Renal cortex interstitium (tissue), 11 donors: ENCODE measurements around the gene MME. TPM values are rescaled to one million over a fixed set of nuclear protein-coding genes. Genes with fewer than 3 reads are reported as not detected.
A peak's percentile ranks its signal among the peaks of the same experiment; 100 is the strongest.
"Not testable (repeated sequence)": the region's sequence is repeated elsewhere in the genome, so short reads cannot be mapped to it uniquely, and the experiment has no call there.

Source experiments
- DNase-seq, 11 donors: peaks; one replicate each; pipeline ENCODE4 v3.0.0-alpha.2; 2013; ENCODE audit warnings: low read depth in 9 of 11, low spot score in 4 of 11; ENCODE audit errors: extremely low read depth in 1 of 11
- polyA plus RNA-seq, 3 donors: library from polyadenylated mRNA; unstranded; fragments of 120-200 nt; gene quantifications; one replicate each; pipeline ENCODE4 v1.2.1, GENCODE V29; 2013; ENCODE audit not compliant: insufficient read length in 3 of 3

MME gene
- polyA plus RNA-seq, 3 donors, result 376 to 427 (median 409) TPM

DNA sequence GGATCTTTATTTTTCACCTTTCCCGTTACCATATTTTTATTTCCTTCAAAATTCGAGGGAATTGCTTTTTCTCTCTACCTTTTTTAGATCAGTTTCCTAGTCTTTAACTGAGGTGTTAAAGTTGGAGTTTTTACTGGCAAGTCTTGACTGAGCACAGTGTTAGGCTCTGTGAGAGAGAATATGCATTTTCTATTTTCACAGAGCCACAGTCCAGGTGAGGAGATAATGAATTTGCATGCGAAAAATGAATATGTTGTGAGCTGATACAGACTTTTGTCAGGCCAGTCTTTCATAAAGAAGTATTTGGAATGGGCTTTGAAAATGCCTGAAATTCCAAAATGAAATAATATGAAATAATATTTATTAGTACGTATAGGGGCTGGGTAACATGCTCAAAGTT, 31.9 kb downstream of the MME start:
- DNase-seq, result no peak

DNA sequence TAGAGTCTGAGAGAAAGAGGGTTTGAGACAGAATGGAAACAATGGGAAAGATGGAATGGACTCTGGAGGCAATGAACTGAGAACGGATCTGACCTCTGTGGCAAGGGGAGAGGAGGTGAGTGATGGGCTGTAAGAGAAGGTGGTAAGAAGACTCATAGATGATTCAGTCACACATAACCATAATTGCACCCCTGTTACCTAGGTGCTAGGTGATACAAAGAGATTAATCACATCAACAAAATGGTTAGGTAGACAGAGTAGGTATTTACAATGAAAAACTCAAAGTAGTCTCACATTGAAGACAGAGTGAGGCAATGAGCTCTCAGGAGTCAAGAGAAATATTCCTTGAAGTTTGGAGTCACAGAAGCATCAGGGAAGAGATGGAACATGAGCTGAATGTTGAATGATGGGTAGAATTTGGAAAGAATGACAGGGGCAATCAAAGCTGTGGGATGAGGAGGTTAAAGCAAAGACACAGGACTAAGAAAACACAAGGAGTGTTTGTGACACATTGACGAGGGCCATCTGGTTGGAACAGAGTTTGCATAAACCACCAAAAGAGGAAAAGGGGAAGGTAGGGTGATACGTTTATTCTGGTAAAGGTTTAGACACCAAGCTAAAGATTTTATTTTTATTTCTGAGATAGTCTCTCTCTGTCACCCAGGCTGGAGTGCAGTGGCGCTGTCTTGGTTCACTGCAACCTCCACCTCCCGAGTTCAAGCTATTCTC, 32.7 kb downstream of the MME start:
- DNase-seq, result no peak

DNA sequence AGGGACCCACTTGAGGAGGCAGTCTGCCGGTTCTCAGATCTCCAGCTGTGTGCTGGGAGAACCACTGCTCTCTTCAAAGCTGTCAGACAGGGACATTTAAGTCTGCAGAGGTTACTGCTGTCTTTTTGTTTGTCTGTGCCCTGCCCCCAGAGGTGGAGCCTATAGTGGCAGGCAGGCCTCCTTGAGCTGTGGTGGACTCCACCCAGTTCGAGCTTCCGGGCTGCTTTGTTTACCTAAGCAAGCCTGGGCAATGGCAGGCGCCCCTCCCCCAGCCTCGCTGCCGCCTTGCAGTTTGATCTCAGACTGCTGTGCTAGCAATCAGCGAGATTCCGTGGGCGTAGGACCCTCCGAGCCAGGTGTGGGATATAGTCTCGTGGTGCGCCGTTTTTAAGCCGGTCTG, 44.6 kb downstream of the MME start:
- DNase-seq, result not testable (repeated sequence)

DNA sequence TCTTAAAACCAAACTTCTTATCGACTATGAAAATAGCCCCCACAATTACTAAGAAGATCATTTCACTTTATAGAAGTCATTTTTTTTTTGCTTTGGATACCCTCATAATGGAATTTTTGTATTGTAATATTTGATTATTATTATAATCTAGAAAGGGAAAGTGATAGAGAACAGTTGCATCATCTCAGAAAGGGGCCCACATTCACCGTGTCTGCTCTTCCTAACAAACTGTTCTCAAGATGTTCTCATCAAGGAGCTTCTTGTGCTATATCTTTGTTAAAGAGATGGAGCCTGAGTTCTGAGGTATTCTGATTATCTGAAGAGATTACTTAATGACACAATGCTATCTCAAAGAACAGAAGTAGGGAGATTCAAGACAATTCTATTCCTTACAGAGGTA, 49.3 kb downstream of the MME start:
- no peak for DNase-seq

DNA sequence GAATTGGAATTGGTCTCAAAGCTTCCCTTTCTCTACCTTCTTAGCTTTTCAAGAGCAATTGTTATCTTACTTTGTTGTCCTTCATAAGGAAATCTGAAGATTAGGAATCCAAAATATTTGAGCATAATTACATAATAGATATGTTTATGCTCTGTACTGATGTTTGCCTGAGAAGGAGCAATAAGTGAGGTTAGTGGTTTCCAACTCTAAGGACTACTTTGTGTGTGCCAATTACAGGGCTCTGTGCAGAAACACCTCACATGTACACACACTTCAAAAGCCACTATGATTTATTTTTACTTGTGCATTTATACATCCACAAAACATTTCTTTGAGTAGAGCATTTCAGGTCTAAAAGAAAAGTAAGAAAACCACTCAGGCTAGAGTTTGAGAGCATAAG, 49.9 kb downstream of the MME start:
- no peak for DNase-seq

DNA sequence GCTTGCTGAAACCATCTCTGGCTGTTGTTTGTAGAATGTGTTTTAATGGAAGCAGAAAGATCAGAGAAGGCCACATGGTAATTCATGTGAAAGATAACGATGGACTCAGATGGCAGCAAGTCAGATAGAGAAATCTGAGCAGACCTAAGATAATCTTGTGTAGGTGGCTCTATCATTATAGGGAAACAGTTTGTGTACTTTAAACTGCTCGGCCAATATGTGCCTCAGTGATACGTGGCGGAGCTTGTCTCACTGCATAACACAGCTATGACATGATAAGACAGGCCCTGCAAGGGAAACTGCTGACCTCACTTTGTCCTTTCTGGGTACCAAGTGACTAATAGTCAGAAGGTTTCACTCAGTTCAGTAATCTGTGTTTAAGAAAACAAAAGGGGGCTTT, 51.0 kb downstream of the MME start:
- no peak for DNase-seq

DNA sequence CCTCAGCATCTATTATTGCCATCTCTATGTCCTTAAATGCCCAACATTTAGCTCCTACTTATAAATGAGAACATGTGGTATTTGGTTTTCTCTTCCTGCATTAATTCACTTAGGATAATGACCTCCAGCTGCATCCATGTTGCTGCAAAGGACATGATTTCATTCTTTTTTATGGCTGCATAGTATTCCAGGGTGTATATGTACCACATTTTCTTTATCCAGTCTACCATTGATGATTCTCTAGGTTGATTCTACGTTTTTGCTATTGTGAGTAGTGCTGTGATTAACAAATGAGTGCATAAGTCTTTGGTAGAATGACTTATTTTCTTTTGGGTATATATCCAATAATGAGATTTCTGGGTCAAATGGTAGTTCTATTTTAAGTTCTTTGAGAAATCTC, 54.2 kb downstream of the MME start:
- not testable (repeated sequence) for DNase-seq

DNA sequence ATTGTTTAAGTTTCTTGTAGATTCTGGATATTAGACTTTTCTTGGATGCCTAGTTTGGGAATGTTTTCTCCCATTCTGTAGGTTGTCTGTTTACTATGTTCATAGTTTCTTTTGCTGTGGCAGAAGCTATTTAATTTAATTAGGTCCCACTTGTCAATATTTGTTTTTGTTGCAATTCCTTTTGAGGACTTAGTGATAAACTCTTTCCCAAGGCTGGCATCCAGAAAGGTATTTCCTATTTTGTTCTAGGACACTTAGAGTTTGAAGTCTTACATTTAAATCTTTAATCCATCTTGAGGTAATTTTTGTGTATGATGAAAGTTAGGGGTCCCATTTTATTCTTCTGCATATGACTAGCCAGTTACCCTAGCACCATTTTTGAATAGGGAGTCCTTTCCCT, 54.9 kb downstream of the MME start:
- DNase-seq, result no peak

DNA sequence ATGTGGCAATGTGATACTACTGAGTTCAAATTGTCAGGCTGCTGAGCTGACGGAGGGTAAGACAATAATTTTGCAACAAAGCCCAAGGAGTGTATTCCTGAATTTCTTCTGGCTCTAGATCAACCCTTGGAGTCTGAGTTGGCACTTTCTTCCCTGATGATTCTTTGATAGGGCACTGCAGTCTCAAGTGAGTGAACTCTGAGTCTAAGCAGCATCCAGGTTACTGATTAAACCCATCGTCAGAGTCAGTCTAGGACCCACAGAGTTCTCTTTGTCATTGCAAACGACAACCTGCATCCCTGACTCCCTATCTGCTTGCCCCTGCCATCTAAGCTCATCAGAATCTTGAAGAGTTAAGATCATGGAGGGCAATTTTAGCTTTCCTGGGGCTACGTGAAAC, 58.6 kb downstream of the MME start:
- peak in 6 of 11 donors; percentile 8 to 59 (median 30) for DNase-seq

DNA sequence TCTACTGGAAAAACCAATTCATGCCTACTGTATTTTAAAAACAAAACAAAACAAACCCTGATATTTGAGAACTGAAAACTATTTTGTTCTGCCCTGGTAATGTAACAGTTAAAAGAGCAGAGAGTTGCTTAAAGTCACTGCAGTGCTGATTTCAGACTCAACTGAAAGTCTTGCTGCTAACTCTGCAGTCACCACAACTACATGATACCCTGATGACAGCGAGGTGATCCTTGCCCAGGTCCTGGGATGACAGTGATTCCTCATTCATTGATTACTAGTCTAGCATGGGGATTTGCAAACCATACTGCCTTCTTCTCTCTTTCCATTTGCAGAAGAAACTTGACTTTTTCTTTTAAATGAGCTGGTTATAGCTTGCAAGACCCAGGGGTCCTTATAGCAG, 67.5 kb downstream of the MME start:
- no peak for DNase-seq

DNA sequence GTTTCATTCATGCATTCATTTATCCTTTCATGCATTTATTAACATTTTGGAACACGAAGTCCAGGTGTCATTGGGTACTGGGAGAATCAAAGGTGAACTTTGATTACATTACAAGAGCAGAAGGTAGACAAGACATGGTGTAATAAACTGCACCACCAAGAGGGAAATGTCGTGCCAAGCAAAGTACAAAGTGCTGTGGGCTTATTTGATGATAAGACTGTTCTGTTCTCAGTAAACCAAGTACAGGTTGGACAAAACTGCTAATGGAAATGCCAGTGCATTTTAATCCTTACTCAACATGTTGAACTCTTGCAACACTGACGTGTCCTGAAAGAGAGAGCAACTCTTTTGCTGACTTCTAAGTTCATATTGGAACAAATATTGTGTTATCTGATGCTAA, 69.4 kb downstream of the MME start:
- DNase-seq, result no peak

DNA sequence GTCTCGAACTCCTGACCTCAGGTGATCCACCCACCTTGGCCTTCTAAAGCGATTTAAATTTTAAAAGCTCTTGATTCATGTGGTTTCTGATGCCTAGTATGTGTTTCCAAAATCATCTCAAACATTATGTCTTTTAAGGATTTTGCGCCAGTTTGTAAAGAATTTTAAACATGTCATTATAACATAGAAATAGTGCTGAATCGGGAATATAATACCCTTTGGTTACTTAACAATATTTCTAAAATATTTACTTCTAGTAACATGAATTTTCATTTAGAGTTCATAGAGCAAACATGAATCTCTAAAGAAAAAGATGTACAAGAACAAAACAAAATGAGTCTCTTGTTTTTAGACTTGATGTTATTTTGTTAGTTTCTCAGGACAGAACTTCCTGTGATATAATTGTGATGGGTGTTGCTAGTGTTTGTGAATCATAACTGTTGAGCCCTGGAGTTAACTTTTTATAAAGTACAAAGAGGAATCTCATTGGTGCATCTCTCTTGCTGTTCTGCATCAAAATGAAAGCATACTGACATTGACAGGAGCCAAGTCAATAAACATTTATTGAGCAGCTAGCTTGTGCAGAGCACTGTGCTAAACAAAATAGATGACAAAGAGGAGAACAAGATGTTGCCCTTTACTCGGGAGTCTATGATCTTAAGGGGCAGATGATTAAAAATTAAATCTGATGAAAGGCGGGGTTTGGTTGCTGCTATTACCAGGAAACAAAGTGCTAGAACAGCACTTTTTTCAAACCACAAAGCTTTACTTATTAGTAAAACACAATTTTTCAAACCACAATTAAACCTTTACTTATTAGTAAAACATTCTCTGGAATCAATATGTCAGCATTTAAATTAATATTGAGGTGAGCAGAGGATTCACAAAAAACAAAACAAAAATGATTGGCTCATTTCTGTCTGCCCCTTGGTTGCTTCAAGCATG, 73.4 kb downstream of the MME start:
- DNase-seq, result no peak

DNA sequence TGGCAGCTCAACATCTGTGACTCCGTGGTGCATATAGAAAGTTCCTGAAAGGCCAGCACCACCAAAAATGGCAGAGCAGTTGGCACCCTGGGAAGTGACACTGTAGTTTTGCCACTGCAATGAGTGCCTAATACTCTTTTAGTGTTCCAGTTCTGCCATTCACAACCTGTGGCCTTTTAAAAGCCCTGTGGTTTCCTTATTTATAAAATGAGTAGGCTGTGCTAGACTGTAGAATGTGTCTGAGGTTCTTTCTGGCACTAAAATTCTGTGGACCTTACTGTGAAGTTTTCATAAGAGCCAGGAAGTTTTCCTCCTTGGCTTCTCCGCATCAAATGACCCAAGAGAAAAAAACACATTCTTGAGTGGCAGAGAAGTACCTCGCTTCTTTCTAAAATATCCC, 74.1 kb downstream of the MME start:
- no peak for DNase-seq

DNA sequence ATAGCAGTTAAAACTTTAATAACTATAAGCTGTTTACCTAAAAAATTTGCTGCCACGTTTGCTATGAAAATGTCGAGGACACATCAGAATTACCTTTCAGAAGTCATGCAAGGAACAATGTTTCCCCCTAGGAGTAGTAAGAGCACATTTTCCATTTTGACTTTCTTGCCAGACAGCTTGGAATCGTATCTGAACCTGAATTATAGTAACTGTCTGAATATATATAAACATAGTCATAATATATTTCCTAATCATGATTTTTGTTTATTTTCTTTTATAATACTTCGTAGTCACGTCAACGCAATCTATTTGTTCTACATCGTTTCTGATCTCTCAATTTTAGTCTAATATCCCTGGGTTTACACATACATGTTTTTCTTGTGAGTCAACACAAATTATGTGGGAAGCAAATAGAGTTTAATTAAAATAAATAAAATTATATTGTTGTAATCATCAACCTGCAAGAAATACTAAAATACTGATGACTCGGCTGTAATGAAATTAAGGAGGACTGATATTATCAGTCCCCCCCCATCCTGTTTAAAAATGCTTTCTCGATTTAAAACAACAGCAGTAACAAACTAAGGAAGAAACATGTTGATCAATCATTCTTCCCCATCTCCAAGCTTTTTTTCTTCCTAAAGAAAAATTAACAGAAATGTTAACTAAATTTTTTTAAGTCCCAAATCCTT, 78.4 kb downstream of the MME start:
- DNase-seq, result peak in 1 of 11 donors; percentile 22

DNA sequence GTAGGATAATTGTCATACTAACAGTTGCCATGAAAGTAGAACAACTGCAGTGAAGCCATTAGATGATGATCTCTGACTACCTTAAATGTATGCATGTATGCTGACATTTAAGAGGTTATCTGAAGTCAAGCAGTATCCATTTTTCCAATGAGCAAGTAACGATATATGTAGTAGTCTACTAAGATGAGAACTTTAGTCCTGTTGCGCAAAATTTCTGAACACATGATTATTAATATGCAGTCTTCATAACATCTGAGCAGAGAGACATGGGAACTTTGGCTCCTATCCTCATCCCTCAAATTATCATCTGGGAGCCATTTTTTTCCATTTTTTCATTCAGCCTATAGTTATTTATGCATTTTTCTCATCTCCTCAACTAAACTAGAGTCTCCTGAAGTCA, 79.2 kb downstream of the MME start:
- DNase-seq, result no peak

DNA sequence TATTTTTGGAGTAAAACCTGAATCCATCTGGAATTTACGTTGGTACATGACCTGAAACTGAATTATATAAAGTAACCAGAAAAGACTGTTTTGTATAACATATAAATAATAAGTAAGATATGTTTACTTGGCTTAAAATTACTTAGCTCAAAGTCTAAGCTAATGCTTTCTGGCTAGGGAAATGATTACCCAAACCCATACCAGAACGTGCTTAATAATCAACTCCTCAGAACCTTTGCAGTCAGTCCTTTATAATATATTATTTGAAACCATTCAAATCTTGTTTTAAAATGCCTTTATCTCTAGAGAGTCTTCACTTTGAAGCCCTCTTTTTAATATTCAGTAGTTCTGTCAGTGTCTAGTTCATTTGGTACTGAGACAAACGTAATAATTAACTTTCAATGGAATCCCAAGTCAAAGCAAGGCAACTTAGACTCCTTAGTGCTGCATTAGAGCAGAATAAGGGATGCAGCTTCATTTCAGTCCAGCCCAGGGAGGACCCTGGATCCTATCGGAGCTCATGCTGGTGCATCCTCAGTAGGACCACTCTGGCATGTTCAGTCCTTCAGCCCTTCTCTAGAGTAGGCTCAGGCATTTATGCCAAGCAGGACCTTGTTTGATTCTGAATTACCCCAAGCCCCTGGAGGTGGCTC, 81.6 kb downstream of the MME start:
- DNase-seq, result peak in 1 of 11 donors; percentile 18

DNA sequence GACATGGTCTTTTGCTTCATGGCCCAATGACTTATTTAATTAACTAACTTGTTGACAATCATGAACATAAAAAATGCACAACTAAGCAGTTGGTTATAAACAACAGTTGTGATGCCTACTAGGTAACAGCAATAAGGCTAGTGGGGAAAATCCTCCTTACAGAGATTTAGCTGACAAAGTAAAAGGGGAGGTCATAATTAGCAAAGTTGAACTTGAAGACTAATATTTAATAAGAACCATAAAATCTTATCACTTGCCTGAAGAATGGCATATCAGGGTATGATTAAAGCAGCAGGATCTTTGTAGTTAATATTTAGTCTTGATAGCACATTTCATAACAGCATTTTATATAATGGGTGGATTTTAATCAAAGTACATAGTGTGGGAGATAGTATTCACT, 84.2 kb downstream of the MME start:
- DNase-seq, result peak in 1 of 11 donors; percentile 27

DNA sequence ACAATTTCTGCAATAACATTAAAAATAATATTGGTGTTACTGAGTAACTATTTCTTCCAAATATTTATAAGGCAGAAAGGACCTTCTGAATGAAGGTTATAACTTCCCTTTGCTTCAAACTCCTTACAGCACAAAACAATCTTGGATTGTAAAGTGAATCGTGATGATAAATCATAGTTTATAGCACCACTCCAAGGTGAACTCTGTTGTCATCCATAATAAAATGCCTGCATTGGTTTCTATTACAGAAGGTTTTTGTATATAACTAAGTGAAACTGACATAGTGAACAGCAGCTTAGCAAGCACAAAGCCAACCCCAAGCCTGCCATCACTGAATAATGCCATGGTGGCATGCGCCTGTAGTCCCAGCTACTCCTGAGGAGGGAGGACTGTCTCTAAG, 86.3 kb downstream of the MME start:
- no peak for DNase-seq

DNA sequence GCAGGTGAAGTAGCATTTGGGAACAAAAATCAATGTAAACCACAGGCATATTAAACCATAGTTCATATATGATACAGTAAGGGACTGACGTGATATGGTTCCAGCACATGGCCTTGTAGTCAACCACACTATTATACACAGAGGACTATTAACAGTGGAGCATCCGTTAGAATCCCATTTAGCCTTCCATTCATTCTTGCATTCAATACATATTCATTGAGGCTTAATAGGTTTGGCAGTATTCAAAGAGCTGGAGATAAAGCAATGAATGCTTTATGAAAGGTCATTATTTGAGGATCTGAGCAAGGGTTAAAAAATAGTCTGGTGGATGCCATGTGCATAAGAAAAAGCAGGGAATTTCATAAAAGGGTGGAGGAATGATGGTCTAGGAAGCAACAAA, 89.1 kb downstream of the MME start:
- DNase-seq, result no peak
